ENCODE data around the gene MRPL28. TPM values are rescaled to one million over a fixed set of nuclear protein-coding genes. Genes with fewer than 3 reads are reported as not detected.

MRPL28 gene
- total and polyA plus RNA-seq, 4 donors = 28.3 to 63.4 (median 50.1) TPM

DNA sequence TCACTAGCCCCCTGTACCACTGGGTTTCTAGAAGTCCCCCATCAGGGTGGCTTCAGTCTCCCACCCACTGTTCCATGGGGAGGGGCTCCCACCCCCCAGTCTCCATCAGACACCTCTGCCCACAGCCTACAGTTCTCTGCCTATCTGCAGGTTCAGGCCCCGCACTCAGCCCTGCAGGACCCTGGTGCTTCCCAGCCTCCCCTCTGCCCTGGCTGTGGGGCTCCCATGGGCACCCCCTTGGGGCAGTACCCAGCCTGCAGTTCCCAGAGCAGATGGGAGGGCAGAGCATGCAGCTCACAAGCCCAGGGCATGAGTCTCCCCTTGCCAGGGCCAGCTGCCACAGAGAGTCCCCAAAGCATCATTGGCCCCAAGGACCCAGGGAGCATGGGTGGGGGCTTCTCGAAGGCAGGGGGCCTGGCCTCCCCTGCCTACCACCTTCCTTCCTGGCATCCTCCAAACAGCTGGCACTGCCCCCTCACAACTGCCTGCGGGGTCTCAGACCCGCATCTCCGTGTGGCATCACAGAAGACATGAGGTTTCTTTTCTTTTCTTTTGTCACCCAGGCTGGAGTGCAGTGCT, 2.8 kb upstream of the MRPL28 start:
- TF ChIP-seq EGR1 (IDR thresholded peaks at IDR 0.05; ENCODE audit: low read depth in 2 of 2) (no peak), RXRA (IDR thresholded peaks at IDR 0.05) (no peak), HNF4G (IDR thresholded peaks at IDR 0.05) (no peak), NR2F2 (IDR thresholded peaks at IDR 0.05) (no peak), RAD21 (IDR thresholded peaks at IDR 0.05) (no peak), JUND (IDR thresholded peaks at IDR 0.05) (no peak), FOXA1 (IDR thresholded peaks at IDR 0.05) (no peak), YY1 (IDR thresholded peaks at IDR 0.05) (no peak), GABPA (IDR thresholded peaks at IDR 0.05 in 1 of 2, conservative IDR thresholded peaks at IDR 0.05 in 1 of 2) (no peak), SP1 (IDR thresholded peaks at IDR 0.05) (no peak), TAF1 (conservative IDR thresholded peaks at IDR 0.05) (no peak), FOXA2 (IDR thresholded peaks at IDR 0.05) (no peak), HNF4A (conservative IDR thresholded peaks at IDR 0.05) (no peak)
- TF ChIP-seq, protein P1, sequence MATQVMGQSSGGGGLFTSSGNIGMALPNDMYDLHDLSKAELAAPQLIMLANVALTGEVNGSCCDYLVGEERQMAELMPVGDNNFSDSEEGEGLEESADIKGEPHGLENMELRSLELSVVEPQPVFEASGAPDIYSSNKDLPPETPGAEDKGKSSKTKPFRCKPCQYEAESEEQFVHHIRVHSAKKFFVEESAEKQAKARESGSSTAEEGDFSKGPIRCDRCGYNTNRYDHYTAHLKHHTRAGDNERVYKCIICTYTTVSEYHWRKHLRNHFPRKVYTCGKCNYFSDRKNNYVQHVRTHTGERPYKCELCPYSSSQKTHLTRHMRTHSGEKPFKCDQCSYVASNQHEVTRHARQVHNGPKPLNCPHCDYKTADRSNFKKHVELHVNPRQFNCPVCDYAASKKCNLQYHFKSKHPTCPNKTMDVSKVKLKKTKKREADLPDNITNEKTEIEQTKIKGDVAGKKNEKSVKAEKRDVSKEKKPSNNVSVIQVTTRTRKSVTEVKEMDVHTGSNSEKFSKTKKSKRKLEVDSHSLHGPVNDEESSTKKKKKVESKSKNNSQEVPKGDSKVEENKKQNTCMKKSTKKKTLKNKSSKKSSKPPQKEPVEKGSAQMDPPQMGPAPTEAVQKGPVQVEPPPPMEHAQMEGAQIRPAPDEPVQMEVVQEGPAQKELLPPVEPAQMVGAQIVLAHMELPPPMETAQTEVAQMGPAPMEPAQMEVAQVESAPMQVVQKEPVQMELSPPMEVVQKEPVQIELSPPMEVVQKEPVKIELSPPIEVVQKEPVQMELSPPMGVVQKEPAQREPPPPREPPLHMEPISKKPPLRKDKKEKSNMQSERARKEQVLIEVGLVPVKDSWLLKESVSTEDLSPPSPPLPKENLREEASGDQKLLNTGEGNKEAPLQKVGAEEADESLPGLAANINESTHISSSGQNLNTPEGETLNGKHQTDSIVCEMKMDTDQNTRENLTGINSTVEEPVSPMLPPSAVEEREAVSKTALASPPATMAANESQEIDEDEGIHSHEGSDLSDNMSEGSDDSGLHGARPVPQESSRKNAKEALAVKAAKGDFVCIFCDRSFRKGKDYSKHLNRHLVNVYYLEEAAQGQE (IDR thresholded peaks at IDR 0.05) = no peak
- TF ChIP-seq, protein P2, sequence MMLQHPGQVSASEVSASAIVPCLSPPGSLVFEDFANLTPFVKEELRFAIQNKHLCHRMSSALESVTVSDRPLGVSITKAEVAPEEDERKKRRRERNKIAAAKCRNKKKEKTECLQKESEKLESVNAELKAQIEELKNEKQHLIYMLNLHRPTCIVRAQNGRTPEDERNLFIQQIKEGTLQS (IDR thresholded peaks at IDR 0.05) = no peak
- TF ChIP-seq, protein P3, sequence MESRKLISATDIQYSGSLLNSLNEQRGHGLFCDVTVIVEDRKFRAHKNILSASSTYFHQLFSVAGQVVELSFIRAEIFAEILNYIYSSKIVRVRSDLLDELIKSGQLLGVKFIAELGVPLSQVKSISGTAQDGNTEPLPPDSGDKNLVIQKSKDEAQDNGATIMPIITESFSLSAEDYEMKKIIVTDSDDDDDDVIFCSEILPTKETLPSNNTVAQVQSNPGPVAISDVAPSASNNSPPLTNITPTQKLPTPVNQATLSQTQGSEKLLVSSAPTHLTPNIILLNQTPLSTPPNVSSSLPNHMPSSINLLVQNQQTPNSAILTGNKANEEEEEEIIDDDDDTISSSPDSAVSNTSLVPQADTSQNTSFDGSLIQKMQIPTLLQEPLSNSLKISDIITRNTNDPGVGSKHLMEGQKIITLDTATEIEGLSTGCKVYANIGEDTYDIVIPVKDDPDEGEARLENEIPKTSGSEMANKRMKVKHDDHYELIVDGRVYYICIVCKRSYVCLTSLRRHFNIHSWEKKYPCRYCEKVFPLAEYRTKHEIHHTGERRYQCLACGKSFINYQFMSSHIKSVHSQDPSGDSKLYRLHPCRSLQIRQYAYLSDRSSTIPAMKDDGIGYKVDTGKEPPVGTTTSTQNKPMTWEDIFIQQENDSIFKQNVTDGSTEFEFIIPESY (IDR thresholded peaks at IDR 0.05) = no peak
- TF ChIP-seq, protein P4, sequence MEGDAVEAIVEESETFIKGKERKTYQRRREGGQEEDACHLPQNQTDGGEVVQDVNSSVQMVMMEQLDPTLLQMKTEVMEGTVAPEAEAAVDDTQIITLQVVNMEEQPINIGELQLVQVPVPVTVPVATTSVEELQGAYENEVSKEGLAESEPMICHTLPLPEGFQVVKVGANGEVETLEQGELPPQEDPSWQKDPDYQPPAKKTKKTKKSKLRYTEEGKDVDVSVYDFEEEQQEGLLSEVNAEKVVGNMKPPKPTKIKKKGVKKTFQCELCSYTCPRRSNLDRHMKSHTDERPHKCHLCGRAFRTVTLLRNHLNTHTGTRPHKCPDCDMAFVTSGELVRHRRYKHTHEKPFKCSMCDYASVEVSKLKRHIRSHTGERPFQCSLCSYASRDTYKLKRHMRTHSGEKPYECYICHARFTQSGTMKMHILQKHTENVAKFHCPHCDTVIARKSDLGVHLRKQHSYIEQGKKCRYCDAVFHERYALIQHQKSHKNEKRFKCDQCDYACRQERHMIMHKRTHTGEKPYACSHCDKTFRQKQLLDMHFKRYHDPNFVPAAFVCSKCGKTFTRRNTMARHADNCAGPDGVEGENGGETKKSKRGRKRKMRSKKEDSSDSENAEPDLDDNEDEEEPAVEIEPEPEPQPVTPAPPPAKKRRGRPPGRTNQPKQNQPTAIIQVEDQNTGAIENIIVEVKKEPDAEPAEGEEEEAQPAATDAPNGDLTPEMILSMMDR (IDR thresholded peaks at IDR 0.05; ENCODE audit: low read depth, low read length, missing input control) = no peak
- no peak for DNase-seq (ENCODE audit: low spot score)
- 95% methylated on average over 5 of the region's 5 CpGs for WGBS
- Histone ChIP-seq H3K9ac (ENCODE audit: low read depth in 1 of 2, low read length in 2 of 2) (no peak overlapping the region), H3K9me3 (ENCODE audit: control insufficient read depth in 4 of 4, low read length in 3 of 4) (no peaks in the 10 kb centered on the region), H3K27me3 (ENCODE audit: control insufficient read depth in 4 of 4, insufficient read depth in 4 of 4, low read length in 3 of 4) (no peaks in the 10 kb centered on the region), H3K4me1 (ENCODE audit: control insufficient read depth in 4 of 4, insufficient read depth in 4 of 4, low read length in 3 of 4) (peaks cover 4 to 18% (median 15%) of the 10 kb centered on the region in 4 donors), H3K4me3 (ENCODE audit: low read depth in 1 of 3, low read length in 3 of 3) (no peak overlapping the region), H3K27ac (ENCODE audit: low read depth in 1 of 2, low read length in 2 of 2) (no peak overlapping the region), H3K36me3 (ENCODE audit: control insufficient read depth in 4 of 4, insufficient read depth in 3 of 4, low read depth in 1 of 4, low read length in 3 of 4) (peaks cover 0 to 43% (median 17%) of the 10 kb centered on the region in 4 donors)

Measured in liver (tissue), 9 donors.